Glomerular endothelial cell (primary cell): ENCODE measurements around the gene TENM3. TPM values are rescaled to one million over a fixed set of nuclear protein-coding genes. Genes with fewer than 3 reads are reported as not detected.

Experiments
- DNase-seq: peaks from one replicate; pipeline ENCODE4 v3.0.0-alpha.2; 2011; ENCODE audit warnings: low read depth, low spot score; ENCODE audit errors: extremely low read depth
- total RNA-seq: library from RNA; depleted of rRNA; stranded (reverse); fragments of >200 nt; gene quantifications from 2 replicates; pipeline ENCODE4 v1.2.3, GENCODE V29; 2015

The TENM3 gene
- total RNA-seq, 1 donor from 2014 or later: 40.3 TPM

- DNase-seq: no peak
These were observed 350.2 kb downstream of the TENM3 start for GRCh38 chr4:182593402-182593801.

GRCh38 chr4:182593864-182594263, 350.7 kb downstream of the TENM3 start:
- DNase-seq: peak; percentile 87

DNA sequence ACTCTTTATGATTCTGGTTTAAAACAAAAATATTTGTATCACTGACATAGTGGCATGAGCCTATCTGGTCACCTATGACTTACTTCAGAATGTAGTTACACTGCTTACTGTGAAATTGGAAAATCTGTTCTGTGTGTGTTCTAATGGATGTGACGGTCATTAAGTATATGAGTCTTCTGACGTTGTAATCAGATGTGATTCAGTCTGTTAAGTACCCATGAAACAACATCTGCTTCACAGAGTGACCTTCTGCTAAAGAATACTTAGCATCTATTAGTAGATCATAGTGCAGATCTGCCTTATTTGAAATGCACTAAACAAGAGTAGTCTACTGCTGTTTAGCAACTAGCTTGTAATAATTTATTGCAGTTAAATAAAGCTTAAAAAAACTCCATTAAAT, 356.9 kb downstream of the TENM3 start:
- no peak for DNase-seq

- DNase-seq: no peak
These were observed 357.7 kb downstream of the TENM3 start for GRCh38 chr4:182600856-182601255.

DNA sequence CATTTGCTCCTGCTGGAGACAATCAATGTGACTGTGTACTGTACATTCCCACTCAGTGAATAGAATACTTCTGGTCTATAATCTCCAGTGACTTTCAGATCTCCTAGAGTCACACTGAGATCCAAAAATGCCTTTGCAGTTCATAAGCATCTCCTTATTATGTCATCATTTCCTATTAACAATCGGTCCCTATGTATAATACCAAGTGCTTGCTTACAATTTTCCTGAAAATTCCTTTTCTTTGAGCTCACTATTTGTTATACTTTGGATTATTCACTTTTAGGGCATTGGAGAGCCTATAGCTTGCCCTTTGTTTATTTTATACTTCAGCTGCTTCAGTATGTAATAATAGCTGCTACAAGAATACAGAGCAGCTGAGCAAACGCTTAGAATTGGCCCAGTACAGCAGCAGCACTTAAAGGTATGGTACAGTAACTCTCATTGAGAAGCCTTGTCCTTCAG, 361.0 kb downstream of the TENM3 start:
- DNase-seq: peak; percentile 89

- peak; percentile 87 for DNase-seq
These were observed 361.8 kb downstream of the TENM3 start for GRCh38 chr4:182604953-182605352.

- DNase-seq: no peak
These were observed 365.3 kb downstream of the TENM3 start for GRCh38 chr4:182608525-182608924.

DNA sequence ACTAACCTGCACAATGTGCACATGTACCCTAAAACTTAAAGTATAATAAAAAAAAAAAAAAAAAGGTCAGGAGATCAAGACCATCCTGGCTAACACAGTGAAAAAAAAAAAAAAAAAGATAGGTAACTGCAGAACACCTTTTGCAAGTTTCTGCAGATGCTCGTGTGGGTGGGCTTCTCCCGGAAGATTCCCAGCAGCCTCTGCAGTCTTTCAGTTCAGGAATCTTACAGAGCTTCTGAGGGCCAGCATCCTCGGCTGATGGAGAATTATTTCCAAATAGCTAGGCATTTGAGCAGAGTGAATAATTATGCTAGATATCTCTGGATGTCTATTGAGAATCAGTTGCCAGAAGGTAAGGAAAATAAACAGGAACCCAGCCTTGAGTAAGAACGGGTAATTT, 373.3 kb downstream of the TENM3 start:
- no peak for DNase-seq

- no peak for DNase-seq
These were observed 376.5 kb downstream of the TENM3 start for GRCh38 chr4:182619660-182620059.

DNA sequence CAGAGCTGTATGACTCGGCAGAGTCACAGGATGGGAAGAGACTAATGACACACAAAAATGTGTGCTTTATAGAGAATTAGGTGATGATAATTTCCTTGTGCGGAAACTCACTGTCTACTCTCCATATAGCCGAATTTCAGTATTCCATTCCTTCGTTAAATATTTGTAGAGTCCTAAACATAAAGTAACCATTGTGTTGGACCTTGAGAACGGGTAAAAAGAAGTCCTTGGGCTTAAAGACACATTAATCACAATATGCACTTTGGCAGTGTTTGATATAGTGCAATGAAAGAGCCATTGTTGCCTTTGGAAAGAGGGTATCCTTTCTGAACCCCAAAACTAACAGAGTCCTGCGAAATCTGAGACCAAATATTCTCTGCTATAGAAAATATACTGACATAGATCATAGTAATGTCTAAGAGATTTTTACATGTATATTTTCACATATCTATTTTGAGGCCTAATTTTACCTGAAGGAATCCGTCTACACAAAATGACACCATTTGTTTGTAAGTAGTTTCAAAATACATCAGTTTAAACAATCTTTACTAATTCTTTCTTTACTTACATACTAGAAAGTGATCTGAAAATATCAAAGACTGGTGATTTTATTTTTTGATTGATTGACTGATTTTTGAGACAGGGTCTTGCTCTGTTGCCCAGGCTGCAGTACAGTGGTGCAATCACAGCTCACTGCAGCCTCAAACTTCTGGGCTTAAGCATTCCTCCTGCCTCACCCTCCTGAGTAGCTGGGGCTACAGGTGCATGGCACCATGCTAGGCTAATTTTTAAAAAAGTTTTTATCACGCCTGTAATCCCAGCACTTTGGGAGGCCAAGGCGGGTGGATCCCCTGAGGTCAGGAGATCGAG, 377.1 kb downstream of the TENM3 start:
- DNase-seq: no peak

GRCh38 chr4:182624281-182624680, 381.1 kb downstream of the TENM3 start:
- no peak for DNase-seq

DNA sequence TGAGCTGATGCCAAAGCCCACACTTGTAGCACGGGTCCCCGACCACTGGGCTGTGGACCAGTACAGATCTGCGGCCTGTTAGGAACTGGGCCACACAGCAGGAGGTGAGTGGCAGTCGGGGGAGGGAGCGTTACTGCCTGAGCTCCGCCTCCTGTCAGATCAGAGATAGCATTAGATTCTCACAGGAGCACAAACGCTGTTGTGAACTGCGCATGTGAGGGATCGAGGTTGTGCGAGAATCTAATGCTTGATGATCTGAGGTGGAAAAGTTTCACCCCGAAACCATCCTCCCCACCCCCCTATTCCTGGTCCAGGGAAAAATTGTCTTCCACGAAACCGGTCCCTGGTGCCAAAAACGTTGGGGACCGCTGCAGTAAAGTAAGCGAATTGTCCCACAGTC, 382.0 kb downstream of the TENM3 start:
- no peak for DNase-seq

- no peak for DNase-seq
These were observed 384.8 kb downstream of the TENM3 start for GRCh38 chr4:182627996-182628395.

DNA sequence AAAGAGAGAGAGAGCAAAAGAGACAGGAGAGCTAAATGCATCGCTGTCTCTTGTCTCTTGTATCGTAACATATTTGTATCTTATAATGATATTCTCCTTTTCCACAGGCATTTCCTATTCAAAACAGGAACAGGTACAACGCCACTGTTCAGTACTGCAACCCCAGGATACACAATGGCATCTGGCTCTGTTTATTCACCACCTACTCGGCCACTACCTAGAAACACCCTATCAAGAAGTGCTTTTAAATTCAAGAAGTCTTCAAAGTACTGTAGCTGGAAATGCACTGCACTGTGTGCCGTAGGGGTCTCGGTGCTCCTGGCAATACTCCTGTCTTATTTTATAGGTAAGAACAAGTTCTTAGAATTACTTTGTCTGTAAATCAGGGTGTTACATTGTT, 385.3 kb downstream of the TENM3 start:
- DNase-seq: no peak

DNA sequence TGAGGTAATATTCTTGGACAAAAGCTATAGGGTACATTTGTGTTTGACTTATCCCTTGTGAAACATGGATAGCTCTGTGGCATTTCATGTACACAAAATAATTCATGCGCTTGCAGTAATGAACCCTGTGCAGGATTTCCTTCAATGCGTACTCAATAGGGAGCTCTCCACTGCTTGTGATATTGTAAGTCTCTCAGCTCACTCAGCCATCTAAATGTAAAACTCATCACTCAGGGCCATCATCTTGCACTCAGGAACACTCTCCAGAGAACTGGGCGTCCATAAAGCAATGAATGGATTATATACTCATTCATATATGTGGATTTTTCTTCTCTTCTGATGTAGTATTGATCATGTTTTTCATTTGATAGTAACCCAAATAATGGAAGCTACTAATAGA, 385.9 kb downstream of the TENM3 start:
- DNase-seq: no peak

DNA sequence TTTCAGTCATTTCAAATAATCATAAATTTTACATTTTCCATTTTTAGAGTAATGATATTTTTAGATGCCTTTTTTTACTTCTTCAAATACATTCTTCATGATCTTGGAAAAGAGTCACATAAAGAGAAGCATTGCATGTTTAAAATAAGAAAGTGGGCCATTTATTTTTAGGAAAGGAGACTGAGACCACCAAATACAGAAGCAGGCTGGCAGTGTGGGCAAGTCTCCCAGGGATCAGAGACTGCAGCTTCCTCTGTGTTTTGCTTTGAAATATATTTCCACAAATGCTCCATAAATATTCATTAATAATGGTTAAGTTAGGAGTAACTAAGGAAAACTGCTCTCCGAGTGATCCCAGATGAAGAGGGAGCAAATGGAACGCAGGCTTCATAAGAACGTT, 397.3 kb downstream of the TENM3 start:
- DNase-seq: no peak

DNA sequence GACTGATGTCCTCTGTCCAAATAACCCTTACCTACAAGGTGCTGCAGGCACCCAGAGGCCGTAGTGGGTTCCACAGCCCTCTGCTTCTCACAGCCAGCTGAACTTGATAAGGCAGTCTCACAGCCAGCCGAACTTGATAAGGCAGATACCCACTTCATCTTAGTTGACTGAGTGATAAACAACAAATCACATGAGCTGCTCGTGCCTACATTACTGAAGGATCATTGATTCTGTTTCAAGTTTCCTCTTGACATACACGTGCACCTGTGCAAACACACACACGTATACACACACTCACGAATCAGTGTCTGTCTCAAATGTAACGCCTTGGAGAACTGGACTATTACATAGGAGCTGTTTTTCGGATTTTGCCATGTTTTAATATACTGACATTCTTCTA, 397.7 kb downstream of the TENM3 start:
- DNase-seq: no peak

- DNase-seq: peak; percentile 52
These were observed 399.6 kb downstream of the TENM3 start for GRCh38 chr4:182642831-182643230.

GRCh38 chr4:182643801-182644682, 400.8 kb downstream of the TENM3 start:
- DNase-seq: no peak

- DNase-seq: no peak
These were observed 401.5 kb downstream of the TENM3 start for GRCh38 chr4:182644683-182645050.

GRCh38 chr4:182645511-182645910, 402.3 kb downstream of the TENM3 start:
- DNase-seq: no peak
